A673 (cell line): Measurements from ENCODE around the gene ABCB9. TPM values are rescaled to one million over a fixed set of nuclear protein-coding genes. Genes with fewer than 3 reads are reported as not detected.

Experiments used
- BruUV-seq: library from RNA; stranded (reverse); fragments of 400-500 nt; replicated peaks from 2 replicates; lab custom pipeline; 2021; lab: Mats Ljungman, UMichigan
- CTCF ChIA-PET: fragments of 300-600 bp; sonication (Branson Sonifier 250); formaldehyde crosslinking; loops from one replicate; lab custom pipeline; 2022; ENCODE audit warnings: antibody characterized with exemption; lab: Charles Lee
- POLR2A ChIA-PET: fragments of 300-600 bp; sonication (Branson Sonifier 250); formaldehyde crosslinking; loops from one replicate; lab custom pipeline; 2022; ENCODE audit warnings: antibody characterized with exemption; ENCODE audit not compliant: low non-redundant PET; lab: Charles Lee
- DNase-seq: peaks from one replicate; pipeline ENCODE4 v3.0.0-alpha.2; 2015; ENCODE audit warnings: low spot score
- H3K27ac ChIP-seq: fragments of 200-600 bp; sonication (generic); 2 replicates; pipeline ENCODE4 v1.5.1; 2016; ENCODE audit warnings: mixed run types, low read depth, mild to moderate bottlenecking, mixed read lengths, antibody characterized with exemption, low read length; ENCODE audit not compliant: poor library complexity, severe bottlenecking
- H3K27me3 ChIP-seq: fragments of 200-600 bp; sonication (generic); replicated peaks from 2 replicates; pipeline ENCODE4 v1.6.1; 2017; ENCODE audit warnings: mixed run types, low read depth, mild to moderate bottlenecking, mixed read lengths, antibody characterized with exemption, low read length; ENCODE audit not compliant: insufficient read depth, poor library complexity
- H3K36me3 ChIP-seq: fragments of 200-600 bp; sonication (generic); 2 replicates; pipeline ENCODE4 v1.6.1; 2016; ENCODE audit warnings: mixed run types, mild to moderate bottlenecking, mixed read lengths, antibody characterized with exemption, low read length; ENCODE audit not compliant: insufficient read depth, poor library complexity, severe bottlenecking
- H3K4me1 ChIP-seq: fragments of 200-600 bp; sonication (generic); 2 replicates; pipeline ENCODE4 v1.6.1; 2017; ENCODE audit warnings: mixed run types, mild to moderate bottlenecking, mixed read lengths, antibody characterized with exemption, low read length; ENCODE audit not compliant: insufficient read depth, poor library complexity, severe bottlenecking
- H3K4me3 ChIP-seq: fragments of 200-600 bp; sonication (generic); 2 replicates; pipeline ENCODE4 v1.5.1; 2016; ENCODE audit warnings: low read depth, mixed run types, mild to moderate bottlenecking, mixed read lengths, low read length; ENCODE audit not compliant: poor library complexity, severe bottlenecking
- H3K9me3 ChIP-seq: fragments of 200-600 bp; sonication (generic); 2 replicates; pipeline ENCODE4 v1.6.1; 2016; ENCODE audit warnings: mixed run types, low read depth, mild to moderate bottlenecking, mixed read lengths, antibody characterized with exemption, low read length; ENCODE audit not compliant: poor library complexity, severe bottlenecking
- CTCF ChIP-seq: fragments of 300-800, 200-600 bp; sonication (generic); conservative IDR thresholded peaks from 2 replicates; pipeline ENCODE4 v1.5.1; 2017; ENCODE audit warnings: low read depth, mild to moderate bottlenecking, antibody characterized with exemption, low read length, moderate library complexity, mixed read lengths
- EZH2 ChIP-seq: fragments of 200-600 bp; sonication (generic); IDR thresholded peaks from 2 replicates; pipeline ENCODE4 v1.6.1; 2017; ENCODE audit warnings: borderline replicate concordance, low read depth, mild to moderate bottlenecking, mixed read lengths, antibody characterized with exemption, low read length; ENCODE audit not compliant: poor library complexity, severe bottlenecking
- intact Hi-C: fragments of 100-400 bp; cut with micrococcal nuclease; formaldehyde crosslinking; loops from one replicate; pipeline ENCODE4 v1.10.0; 2022; ENCODE audit not compliant: unreplicated experiment
- total RNA-seq: library from RNA; stranded (reverse); gene quantifications from 2 replicates; pipeline ENCODE4 v1.2.3, GENCODE V29; 2021

The ABCB9 gene
- total RNA-seq, 1 experiment from 2014 or later = 8.9 TPM

GRCh38 chr12:122983789-122984515, 17.7 kb upstream of the ABCB9 start:
- intact Hi-C loops = loop anchor here (5.0 kb wide), 2 partner anchors 168 to 253 kb away; partner anchors contain the start of gene PITPNM2
- ChIA-PET POLR2A (no interaction called here), CTCF (no interaction called here)
- H3K27me3 ChIP-seq = no peaks in the 10 kb centered on the region
- no TSS peak for BruUV-seq
- no peak for DNase-seq
- peaks cover 15% of the 10 kb centered on the region for H3K4me1 ChIP-seq
- TF ChIP-seq CTCF (no peak), EZH2 (no peak)
- peaks cover 16% of the 10 kb centered on the region for H3K36me3 ChIP-seq
- H3K27ac ChIP-seq = peak overlapping the region; percentile 28
- H3K9me3 ChIP-seq = no peaks in the 10 kb centered on the region
- no peak overlapping the region for H3K4me3 ChIP-seq

GRCh38 chr12:122982963-122983788, 16.9 kb upstream of the ABCB9 start:
- Histone ChIP-seq H3K9me3 (no peaks in the 10 kb centered on the region), H3K4me1 (peaks cover 15% of the 10 kb centered on the region), H3K27ac (no peak overlapping the region), H3K4me3 (no peak overlapping the region), H3K36me3 (peaks cover 16% of the 10 kb centered on the region), H3K27me3 (no peaks in the 10 kb centered on the region)
- ChIA-PET CTCF (no interaction called here), POLR2A (no interaction called here)
- no TSS peak for BruUV-seq
- intact Hi-C loops = loop anchor here (5.0 kb wide), 2 partner anchors 169 to 254 kb away; partner anchors contain the start of gene PITPNM2
- TF ChIP-seq EZH2 (no peak), CTCF (no peak)
- DNase-seq = no peak

- CTCF ChIA-PET = no interaction called here
- intact Hi-C loops = loop anchor here (5.0 kb wide), 2 partner anchors 170 to 255 kb away; partner anchors contain the start of gene PITPNM2
- peak overlapping the region; percentile 95 for H3K27ac ChIP-seq
- peaks cover 15% of the 10 kb centered on the region for H3K4me1 ChIP-seq
- H3K9me3 ChIP-seq = no peaks in the 10 kb centered on the region
- no peaks in the 10 kb centered on the region for H3K27me3 ChIP-seq
- TF ChIP-seq CTCF = no peak
- no peak for TF ChIP-seq EZH2
- POLR2A ChIA-PET = no interaction called here
- TSS peak; percentile 93 for BruUV-seq
- no peak for DNase-seq
- H3K36me3 ChIP-seq = peaks cover 16% of the 10 kb centered on the region
- H3K4me3 ChIP-seq = no peak overlapping the region
Measured at GRCh38 chr12:122982477-122982815, 16.2 kb upstream of the ABCB9 start.
